ENCODE results near the gene SF3A1. TPM values are rescaled to one million over a fixed set of nuclear protein-coding genes. Genes with fewer than 3 reads are reported as not detected.
A peak's percentile ranks its signal among the peaks of the same experiment; 100 is the strongest.

Gene SF3A1
- total and polyA plus RNA-seq, 2 of the 13 experiments (the other 11 are each of a cell fraction or from before 2014, with no cell fraction given): 10.0 to 22.0 TPM

GRCh38 chr22:30356449-30357235 lies at the start of gene SF3A1, which contains the start of gene CCDC157 (continued):
- peak; percentile 86; the same call in 1 of the 2 replicates for TF ChIP-seq ZNF275 (CRISPR knock-in tag; IDR thresholded peaks at IDR 0.05; ENCODE audit: borderline replicate concordance)
- TF ChIP-seq KAT7 (CRISPR knock-in tag; IDR thresholded peaks at IDR 0.05; ENCODE audit: borderline replicate concordance): peak; percentile 92; the same call in 1 of the 2 replicates
- TF ChIP-seq SIX4 (CRISPR knock-in tag; IDR thresholded peaks at IDR 0.05): no peak
- no peak for TF ChIP-seq SMYD3 (CRISPR knock-in tag; IDR thresholded peaks at IDR 0.05)
- TF ChIP-seq ELF1 (CRISPR knock-in tag; IDR thresholded peaks at IDR 0.05): peak; percentile 79
- TF ChIP-seq MED1 (CRISPR knock-in tag; IDR thresholded peaks at IDR 0.05): peak; percentile 62
- TF ChIP-seq RAD21 (CRISPR knock-in tag; IDR thresholded peaks at IDR 0.05): no peak
- TF ChIP-seq ZNF782 (CRISPR knock-in tag; IDR thresholded peaks at IDR 0.05; ENCODE audit: borderline replicate concordance): no peak; the same call in 1 of the 2 replicates
- 0 out of 2 replicates have a peak, but pooled peaks have one; percentile 15 for TF ChIP-seq ELK4 (CRISPR knock-in tag; IDR thresholded peaks at IDR 0.05; ENCODE audit: borderline replicate concordance)
- peak; percentile 95 for TF ChIP-seq ZNF574 (CRISPR knock-in tag; IDR thresholded peaks at IDR 0.05)
- peak; percentile 77; the same call in 1 of the 2 replicates for TF ChIP-seq SMAD3 (CRISPR knock-in tag; IDR thresholded peaks at IDR 0.05)
- no peak for TF ChIP-seq PATZ1 (CRISPR knock-in tag; IDR thresholded peaks at IDR 0.05)
- TF ChIP-seq ZNF776 (CRISPR knock-in tag; IDR thresholded peaks at IDR 0.05): peak; percentile 73; the same call in 1 of the 2 replicates
- no peak for TF ChIP-seq TIGD3 (CRISPR knock-in tag; IDR thresholded peaks at IDR 0.05; ENCODE audit: borderline replicate concordance)
- no peak for TF ChIP-seq REST (IDR thresholded peaks at IDR 0.05; ENCODE audit: borderline replicate concordance in 1 of 2, low read depth in 1 of 2, low read length in 2 of 2)
